HCT116 (cell line): Measurements from ENCODE around the gene ORAI2.

Experiments used
- CBX3 ChIP-seq: IDR thresholded peaks from 2 replicates; pipeline ENCODE4 v1.6.1; 2012; ENCODE audit warnings: low read depth
- CEBPB ChIP-seq: IDR thresholded peaks from 2 replicates; pipeline ENCODE4 v1.6.1; 2012; ENCODE audit warnings: low read depth
- CTCF ChIP-seq, 3 experiments: fragments of 200-600 bp in 1 of 3; sonication (generic) in 1 of 3; IDR thresholded peaks in 2 of 3; conservative IDR thresholded peaks in 1 of 3; 2 replicates each; pipeline ENCODE4 v1.5.1; 2012 to 2017; ENCODE audit warnings: low read depth in 2 of 3, low read length in 2 of 3, antibody characterized with exemption in 1 of 3, borderline replicate concordance in 1 of 3, control low read depth in 1 of 3, mild to moderate bottlenecking in 1 of 3, mixed read lengths in 1 of 3, mixed run types in 1 of 3, moderate library complexity in 1 of 3; ENCODE audit not compliant: insufficient read depth in 1 of 3
- FOSL1 ChIP-seq: IDR thresholded peaks from 2 replicates; pipeline ENCODE4 v1.6.1; 2012; ENCODE audit warnings: low read depth
- JUND ChIP-seq: IDR thresholded peaks from 2 replicates; pipeline ENCODE4 v1.6.1; 2012
- POLR2A ChIP-seq: IDR thresholded peaks from 2 replicates; pipeline ENCODE4 v1.7.0; 2011; ENCODE audit warnings: borderline replicate concordance; ENCODE audit not compliant: insufficient read depth, insufficient read length; ENCODE audit errors: extremely low read depth
- POLR2AphosphoS5 ChIP-seq: IDR thresholded peaks from 2 replicates; pipeline ENCODE4 v1.6.1; 2011; ENCODE audit warnings: mild to moderate bottlenecking, low read depth, low read length, moderate library complexity
- SP1 ChIP-seq: IDR thresholded peaks from 2 replicates; pipeline ENCODE4 v1.6.1; 2012; ENCODE audit warnings: low read depth

GRCh38 chr7:102424787-102425218 lies 8.6 kb upstream of the ORAI2 start:
- TF ChIP-seq POLR2A = no peak
- no peak for TF ChIP-seq FOSL1
- no peak for TF ChIP-seq CEBPB
- no peak for TF ChIP-seq CBX3
- no peak for TF ChIP-seq CTCF (IDR thresholded peaks at IDR 0.05 in 2 of 3, conservative IDR thresholded peaks at IDR 0.05 in 1 of 3; ENCODE audit: borderline replicate concordance in 1 of 3, insufficient read depth in 1 of 3, low read depth in 2 of 3, low read length in 2 of 3)
- no peak for TF ChIP-seq SP1
- no peak for TF ChIP-seq POLR2AphosphoS5
- TF ChIP-seq JUND = no peak
